ENCODE measurements around the gene MRPL32. TPM values are rescaled to one million over a fixed set of nuclear protein-coding genes. Genes with fewer than 3 reads are reported as not detected.

Gene MRPL32
- total RNA-seq, 4 donors from 2014 or later = 30.2 to 58.8 (median 34.5) TPM

DNA sequence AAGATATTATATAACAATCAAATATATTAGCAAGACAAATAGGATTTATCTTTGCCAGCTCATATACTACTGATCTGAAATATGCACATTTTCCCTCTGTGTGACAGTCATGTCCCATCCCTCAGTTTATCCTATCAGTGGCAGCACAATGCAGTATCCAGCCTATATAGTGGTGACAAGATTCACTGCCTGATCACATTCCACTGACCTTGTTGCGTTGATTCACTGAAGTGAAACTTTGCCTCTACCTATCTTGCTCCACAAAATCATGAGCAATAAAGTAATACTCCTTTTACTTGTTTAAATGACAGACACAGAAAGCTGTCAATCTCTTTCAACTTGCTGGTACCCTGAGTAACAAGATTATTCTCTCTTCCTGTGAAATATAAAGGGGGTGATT is 6.5 kb upstream of the MRPL32 start:
- no peak overlapping the region for H3K27ac ChIP-seq
- no peaks in the 10 kb centered on the region for H3K9me3 ChIP-seq
- DNase-seq (ENCODE audit: low spot score in 2 of 2) = no peak
- peaks cover 0 to 68% (median 26%) of the 10 kb centered on the region in 3 donors for H3K36me3 ChIP-seq
- no peaks in the 10 kb centered on the region for H3K27me3 ChIP-seq
- 86 to 97% methylated on average over 1 of the region's 1 CpG for WGBS, 2 donors
- H3K4me3 ChIP-seq = no peak overlapping the region
- TF ChIP-seq, protein P1, sequence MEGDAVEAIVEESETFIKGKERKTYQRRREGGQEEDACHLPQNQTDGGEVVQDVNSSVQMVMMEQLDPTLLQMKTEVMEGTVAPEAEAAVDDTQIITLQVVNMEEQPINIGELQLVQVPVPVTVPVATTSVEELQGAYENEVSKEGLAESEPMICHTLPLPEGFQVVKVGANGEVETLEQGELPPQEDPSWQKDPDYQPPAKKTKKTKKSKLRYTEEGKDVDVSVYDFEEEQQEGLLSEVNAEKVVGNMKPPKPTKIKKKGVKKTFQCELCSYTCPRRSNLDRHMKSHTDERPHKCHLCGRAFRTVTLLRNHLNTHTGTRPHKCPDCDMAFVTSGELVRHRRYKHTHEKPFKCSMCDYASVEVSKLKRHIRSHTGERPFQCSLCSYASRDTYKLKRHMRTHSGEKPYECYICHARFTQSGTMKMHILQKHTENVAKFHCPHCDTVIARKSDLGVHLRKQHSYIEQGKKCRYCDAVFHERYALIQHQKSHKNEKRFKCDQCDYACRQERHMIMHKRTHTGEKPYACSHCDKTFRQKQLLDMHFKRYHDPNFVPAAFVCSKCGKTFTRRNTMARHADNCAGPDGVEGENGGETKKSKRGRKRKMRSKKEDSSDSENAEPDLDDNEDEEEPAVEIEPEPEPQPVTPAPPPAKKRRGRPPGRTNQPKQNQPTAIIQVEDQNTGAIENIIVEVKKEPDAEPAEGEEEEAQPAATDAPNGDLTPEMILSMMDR (IDR thresholded peaks at IDR 0.05) = no peak
- TF ChIP-seq EP300 (IDR thresholded peaks at IDR 0.05) (no peak), POLR2A (IDR thresholded peaks at IDR 0.05) (no peak)
- H3K4me1 ChIP-seq = peaks cover 2 to 38% (median 21%) of the 10 kb centered on the region in 4 donors

GRCh38 chr7:42926204-42926603 is 6.0 kb upstream of the MRPL32 start:
- Histone ChIP-seq H3K27me3 (no peaks in the 10 kb centered on the region), H3K9me3 (no peaks in the 10 kb centered on the region), H3K36me3 (peaks cover 0 to 62% (median 26%) of the 10 kb centered on the region in 3 donors), H3K27ac (no peak overlapping the region), H3K4me1 (peaks cover 3 to 43% (median 25%) of the 10 kb centered on the region in 4 donors), H3K4me3 (no peak overlapping the region)
- no peak for DNase-seq (ENCODE audit: low spot score in 2 of 2)
- no peak for TF ChIP-seq EP300 (IDR thresholded peaks at IDR 0.05)
- TF ChIP-seq, protein P1 (IDR thresholded peaks at IDR 0.05) = no peak
- no peak for TF ChIP-seq POLR2A (IDR thresholded peaks at IDR 0.05)
- WGBS, 2 donors = 80 to 84% methylated on average over 5 of the region's 5 CpGs

- peaks cover 3 to 53% (median 30%) of the 10 kb centered on the region in 4 donors for H3K4me1 ChIP-seq
- H3K27ac ChIP-seq = no peak overlapping the region
- H3K36me3 ChIP-seq = peaks cover 0 to 37% (median 15%) of the 10 kb centered on the region in 3 donors
- no peak for TF ChIP-seq POLR2A (IDR thresholded peaks at IDR 0.05)
- TF ChIP-seq, protein P1 (IDR thresholded peaks at IDR 0.05) = no peak
- TF ChIP-seq EP300 (IDR thresholded peaks at IDR 0.05) = no peak
- H3K27me3 ChIP-seq = no peaks in the 10 kb centered on the region
- no peak overlapping the region for H3K4me3 ChIP-seq
- DNase-seq (ENCODE audit: low spot score in 2 of 2) = no peak
- WGBS, 2 donors = 49 to 55% methylated on average over 3 of the region's 3 CpGs
- no peaks in the 10 kb centered on the region for H3K9me3 ChIP-seq
These were observed 3.4 kb upstream of the MRPL32 start for GRCh38 chr7:42928754-42929153.

- WGBS, 2 donors = 55 to 58% methylated on average over 3 of the region's 3 CpGs
- Histone ChIP-seq H3K27me3 (no peaks in the 10 kb centered on the region), H3K27ac (no peak overlapping the region), H3K4me3 (no peak overlapping the region), H3K9me3 (no peaks in the 10 kb centered on the region), H3K4me1 (peaks cover 3 to 60% (median 31%) of the 10 kb centered on the region in 4 donors), H3K36me3 (peaks cover 0 to 30% (median 14%) of the 10 kb centered on the region in 3 donors)
- TF ChIP-seq EP300 (IDR thresholded peaks at IDR 0.05) = no peak
- TF ChIP-seq, protein P1 (IDR thresholded peaks at IDR 0.05) = no peak
- no peak for TF ChIP-seq POLR2A (IDR thresholded peaks at IDR 0.05)
- no peak for DNase-seq (ENCODE audit: low spot score in 2 of 2)
These were observed 2.7 kb upstream of the MRPL32 start for GRCh38 chr7:42929449-42929848.

GRCh38 chr7:42930889-42931288 is 1.3 kb upstream of the MRPL32 start:
- Histone ChIP-seq H3K4me3 (peak overlapping the region; percentile 63 to 90 (median 78)), H3K27me3 (no peaks in the 10 kb centered on the region), H3K27ac (no peak overlapping the region), H3K36me3 (peaks cover 0 to 27% (median 4%) of the 10 kb centered on the region in 3 donors), H3K9me3 (no peaks in the 10 kb centered on the region), H3K4me1 (peaks cover 3 to 66% (median 31%) of the 10 kb centered on the region in 4 donors)
- WGBS, 2 donors = 13 to 14% methylated on average over 5 of the region's 5 CpGs
- no peak for DNase-seq (ENCODE audit: low spot score in 2 of 2)
- TF ChIP-seq POLR2A (IDR thresholded peaks at IDR 0.05) (no peak), EP300 (IDR thresholded peaks at IDR 0.05) (no peak)
- TF ChIP-seq, protein P1 (IDR thresholded peaks at IDR 0.05) = no peak
